ENCODE data around the gene RPS21. TPM values are rescaled to one million over a fixed set of nuclear protein-coding genes. Genes with fewer than 3 reads are reported as not detected.

Gene RPS21
- total and polyA plus RNA-seq, 11 donors: 434 to 3,051 (median 712) TPM

GRCh38 chr20:62378215-62378614 lies 8.7 kb upstream of the RPS21 start:
- WGBS, 4 donors: 58 to 78% (median 69%) methylated on average over 10 to 22 of the region's 22 CpGs
- Histone ChIP-seq H3K36me3 (no peaks in the 10 kb centered on the region), H3K4me1 (peaks cover 0 to 75% (median 46%) of the 10 kb centered on the region in 12 donors), H3K27me3 (no peaks in the 10 kb centered on the region), H3K9me3 (no peaks in the 10 kb centered on the region), H3K27ac (peak overlapping the region in 9 of 12 donors; percentile 51 to 97 (median 73)), H3K4me3 (no peak overlapping the region)
- ATAC-seq (no peak), DNase-seq (no peak)
- TF ChIP-seq CTCF (IDR thresholded peaks at IDR 0.05) (no peak), POLR2A (IDR thresholded peaks at IDR 0.05) (no peak)
- intact Hi-C loops (cut with DNase I): loop anchor here in 2 of 10 donors (5.0 to 10.0 kb wide), 2 partner anchors 36 to 233 kb away; partner anchors contain the start of genes PSMA7 (in 1 of the 2) and SS18L1 (in 1 of the 2)

GRCh38 chr20:62381202-62381797 lies 5.6 kb upstream of the RPS21 start:
- WGBS, 4 donors: 44 to 57% (median 53%) methylated on average over 12 to 16 of the region's 16 CpGs
- Histone ChIP-seq H3K27ac (peak overlapping the region; percentile 66 to 93 (median 79)), H3K9me3 (no peaks in the 10 kb centered on the region), H3K4me1 (peaks cover 4 to 68% (median 48%) of the 10 kb centered on the region in 12 donors), H3K27me3 (no peaks in the 10 kb centered on the region), H3K36me3 (no peaks in the 10 kb centered on the region), H3K4me3 (peak overlapping the region in 2 of 12 donors; percentile 8 to 13)
- TF ChIP-seq CTCF (IDR thresholded peaks at IDR 0.05) (no peak), POLR2A (IDR thresholded peaks at IDR 0.05) (no peak)
- intact Hi-C loops (cut with DNase I): loop anchor here in 7 of 10 donors (2.0 to 10.0 kb wide), 9 partner anchors 24 to 366 kb away; partner anchors contain the start of genes ADRM1 (in 2 of the 7), MTG2 (in 2 of the 7), PSMA7 (in 1 of the 7) and SS18L1 (in 1 of the 7)
- peak in 2 of 5 donors; percentile 56 to 57 for DNase-seq
- ATAC-seq: peak; percentile 13 to 65 (median 18)

GRCh38 chr20:62381842-62382241 lies 5.1 kb upstream of the RPS21 start:
- TF ChIP-seq CTCF (IDR thresholded peaks at IDR 0.05) (no peak), POLR2A (IDR thresholded peaks at IDR 0.05) (no peak)
- Histone ChIP-seq H3K36me3 (no peaks in the 10 kb centered on the region), H3K27me3 (no peaks in the 10 kb centered on the region), H3K9me3 (no peaks in the 10 kb centered on the region), H3K4me1 (peaks cover 4 to 63% (median 45%) of the 10 kb centered on the region in 12 donors), H3K4me3 (no peak overlapping the region), H3K27ac (peak overlapping the region; percentile 66 to 93 (median 79))
- DNase-seq (no peak), ATAC-seq (no peak)
- intact Hi-C loops (cut with DNase I): loop anchor here (1.0 to 10.0 kb wide), 12 partner anchors 25 to 367 kb away; partner anchors contain the start of genes ADRM1 (in 9 of the 10), MTG2 (in 2 of the 10), PSMA7 (in 1 of the 10) and SS18L1 (in 1 of the 10)
- WGBS, 4 donors: 84 to 93% (median 87%) methylated on average over 6 of the region's 6 CpGs

Data from heart left ventricle (tissue), 16 donors.